GM19452 (cell line): ENCODE results near the gene CSNK1E.

Source experiments
- ATAC-seq: cut with Tn5 transposase; IDR thresholded peaks from one replicate; pipeline ENCODE4 v1.9.1; 2021; ENCODE audit not compliant: unreplicated experiment

The CSNK1E gene

GRCh38 chr22:38250643-38251340, 66.4 kb downstream of the CSNK1E start:
- ATAC-seq, result no peak

- ATAC-seq, result no peak
Measured at GRCh38 chr22:38249803-38250642, 67.2 kb downstream of the CSNK1E start.

GRCh38 chr22:38249301-38249700, 67.9 kb downstream of the CSNK1E start:
- no peak for ATAC-seq

GRCh38 chr22:38248280-38248679, 69.0 kb downstream of the CSNK1E start:
- ATAC-seq, result no peak

- ATAC-seq, result no peak
Measured at GRCh38 chr22:38247713-38248112, 69.5 kb downstream of the CSNK1E start.

- ATAC-seq, result no peak
Measured at GRCh38 chr22:38246692-38247091, 70.5 kb downstream of the CSNK1E start.

- ATAC-seq, result no peak
Measured at GRCh38 chr22:38246046-38246658, 71.1 kb downstream of the CSNK1E start.

- no peak for ATAC-seq
Measured at GRCh38 chr22:38244106-38244505, 73.1 kb downstream of the CSNK1E start.

GRCh38 chr22:38243007-38243765, 74.0 kb downstream of the CSNK1E start:
- ATAC-seq, result no peak

- no peak for ATAC-seq
Measured at GRCh38 chr22:38240734-38241252, 76.4 kb downstream of the CSNK1E start.
